ENCODE results near the gene ARID5B.
"Not testable (repeated sequence)": the region's sequence is repeated elsewhere in the genome, so short reads cannot be mapped to it uniquely, and the experiment has no call there.

Gene ARID5B

GRCh38 chr10:61974601-61975390, 73.3 kb downstream of the ARID5B start (continued):
- peak; percentile 58; the same call in 1 of the 2 replicates for TF ChIP-seq ZFP69B (tag by site-specific recombination; IDR thresholded peaks at IDR 0.05)

DNA sequence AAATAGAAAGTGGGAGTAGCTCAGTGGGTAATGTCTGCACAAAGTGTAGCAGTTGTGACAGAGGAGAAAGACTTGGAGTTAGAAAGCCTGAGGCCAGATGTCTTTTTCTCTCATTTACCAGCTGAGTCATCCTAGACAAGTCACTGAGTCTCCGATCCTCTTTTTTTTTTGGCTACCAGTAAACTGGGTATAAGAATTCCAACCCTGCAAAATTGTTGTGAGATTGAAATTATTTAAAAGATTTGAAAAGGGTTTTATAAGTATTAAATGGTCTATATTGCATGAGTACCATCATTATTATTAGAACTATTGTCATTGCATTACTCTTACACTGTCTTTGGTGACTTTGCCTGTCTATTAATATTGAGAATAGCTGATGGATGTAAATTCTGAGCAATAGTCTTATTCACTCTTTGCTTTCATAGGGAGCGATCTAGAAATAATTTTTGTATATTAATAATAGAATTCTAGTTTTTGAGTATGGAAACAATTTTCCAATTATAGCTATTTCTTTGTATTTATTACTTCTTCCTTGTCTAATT, 74.0 kb downstream of the ARID5B start:
- no peaks in the 10 kb centered on the region for H3K36me3 ChIP-seq (ENCODE audit: control insufficient read depth in 2 of 2, insufficient read depth in 1 of 2, low read length in 2 of 2)
- ChIA-PET POLR2A (interaction anchor here (1.1 kb wide), 1 partner anchor 72 kb away, joined by 3 read pairs; no protein-coding TSS in a partner anchor), CTCF (interaction anchor here (0.6 to 1.3 kb wide), 3 partner anchors 74 to 463 kb away, joined by 3 read pairs; no protein-coding TSS in a partner anchor)
- TF ChIP-seq PRDM1 (tag by site-specific recombination; IDR thresholded peaks at IDR 0.05) (peak; percentile 68; the same call in 1 of the 2 replicates), ZNF76 (tag by site-specific recombination; IDR thresholded peaks at IDR 0.05; ENCODE audit: borderline replicate concordance, low read depth) (no peak)
- H3K9me3 ChIP-seq (ENCODE audit: control insufficient read depth, insufficient read depth, low read depth, low read length) = no peaks in the 10 kb centered on the region
- peaks cover 21% of the 10 kb centered on the region for H3K4me1 ChIP-seq (ENCODE audit: control insufficient read depth, insufficient read depth, low read length)
- H3K27ac ChIP-seq (ENCODE audit: extremely low read depth, low read depth, low read length) = peak overlapping the region; percentile 47; the same call in 1 of the 2 replicates
- H3K4me3 ChIP-seq (ENCODE audit: low read depth, low read length) = no peak overlapping the region

DNA sequence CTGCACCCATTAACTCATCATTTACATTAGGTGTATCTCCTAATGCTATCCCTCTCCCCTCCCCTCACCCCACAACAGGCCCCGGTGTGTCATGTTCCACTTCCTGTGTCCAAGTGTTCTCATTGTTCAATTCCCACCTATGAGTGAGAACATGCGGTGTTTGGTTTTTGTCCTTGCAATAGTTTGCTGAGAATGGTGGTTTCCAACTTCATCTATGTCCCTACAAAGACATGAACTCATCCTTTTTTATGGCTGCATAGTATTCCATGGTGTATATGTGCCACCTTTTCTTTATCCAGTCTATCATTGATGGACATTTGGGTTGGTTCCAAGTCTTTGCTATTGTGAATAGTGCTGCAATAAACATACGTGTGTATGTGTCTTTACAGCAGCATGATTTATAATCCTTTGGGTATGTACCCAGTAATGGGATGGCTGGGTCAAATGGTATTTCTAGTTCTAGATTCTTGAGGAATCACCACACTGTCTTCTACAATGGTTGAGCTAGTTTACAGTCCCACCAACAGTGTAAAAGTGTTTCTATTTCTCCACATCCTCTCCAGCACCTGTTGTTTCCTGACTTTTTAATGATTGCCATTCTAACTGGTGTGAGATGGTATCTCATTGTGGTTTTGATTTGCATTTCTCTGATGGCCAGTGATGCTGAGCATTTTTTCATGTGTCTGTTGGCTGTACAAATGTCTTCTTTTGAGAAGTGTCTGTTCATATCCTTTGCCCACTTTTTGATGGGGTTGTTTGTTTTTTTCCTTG, 75.6 kb downstream of the ARID5B start:
- H3K36me3 ChIP-seq (ENCODE audit: control insufficient read depth in 2 of 2, insufficient read depth in 1 of 2, low read length in 2 of 2); CTCF ChIA-PET; H3K4me3 ChIP-seq (ENCODE audit: low read depth, low read length); POLR2A ChIA-PET; H3K27ac ChIP-seq (ENCODE audit: extremely low read depth, low read depth, low read length); H3K9me3 ChIP-seq (ENCODE audit: control insufficient read depth, insufficient read depth, low read depth, low read length): not testable (repeated sequence)
- H3K4me1 ChIP-seq (ENCODE audit: control insufficient read depth, insufficient read depth, low read length) = peaks cover 21% of the 10 kb centered on the region
- peak; percentile 88 for TF ChIP-seq ZNF184 (tag by site-specific recombination; IDR thresholded peaks at IDR 0.05)
- peak; percentile 98 for TF ChIP-seq ZNF146 (tag by site-specific recombination; IDR thresholded peaks at IDR 0.05)
- TF ChIP-seq SCRT2 (tag by site-specific recombination; IDR thresholded peaks at IDR 0.05) = peak; percentile 63
- 0 out of 2 replicates have a peak, but pooled peaks have one; percentile 20 for TF ChIP-seq SCRT1 (tag by site-specific recombination; IDR thresholded peaks at IDR 0.05; ENCODE audit: borderline replicate concordance)
- TF ChIP-seq ZNF580 (tag by site-specific recombination; IDR thresholded peaks at IDR 0.05) = peak; percentile 87
- TF ChIP-seq ZNF202 (tag by site-specific recombination; IDR thresholded peaks at IDR 0.05; ENCODE audit: borderline replicate concordance) = peak; percentile 60; the same call in 1 of the 2 replicates

GRCh38 chr10:61978965-61979364, 77.5 kb downstream of the ARID5B start:
- POLR2A ChIA-PET = no interaction called here
- CTCF ChIA-PET = interaction anchor here (1.0 kb wide), 1 partner anchor 260 kb away, joined by 3 read pairs; no protein-coding TSS in a partner anchor
- H3K36me3 ChIP-seq (ENCODE audit: control insufficient read depth in 2 of 2, insufficient read depth in 1 of 2, low read length in 2 of 2) = no peaks in the 10 kb centered on the region
- H3K4me1 ChIP-seq (ENCODE audit: control insufficient read depth, insufficient read depth, low read length) = peaks cover 12% of the 10 kb centered on the region
- H3K4me3 ChIP-seq (ENCODE audit: low read depth, low read length) = no peak overlapping the region
- H3K9me3 ChIP-seq (ENCODE audit: control insufficient read depth, insufficient read depth, low read depth, low read length) = no peaks in the 10 kb centered on the region
- H3K27ac ChIP-seq (ENCODE audit: extremely low read depth, low read depth, low read length) = no peak overlapping the region
- TF ChIP-seq, protein P1, sequence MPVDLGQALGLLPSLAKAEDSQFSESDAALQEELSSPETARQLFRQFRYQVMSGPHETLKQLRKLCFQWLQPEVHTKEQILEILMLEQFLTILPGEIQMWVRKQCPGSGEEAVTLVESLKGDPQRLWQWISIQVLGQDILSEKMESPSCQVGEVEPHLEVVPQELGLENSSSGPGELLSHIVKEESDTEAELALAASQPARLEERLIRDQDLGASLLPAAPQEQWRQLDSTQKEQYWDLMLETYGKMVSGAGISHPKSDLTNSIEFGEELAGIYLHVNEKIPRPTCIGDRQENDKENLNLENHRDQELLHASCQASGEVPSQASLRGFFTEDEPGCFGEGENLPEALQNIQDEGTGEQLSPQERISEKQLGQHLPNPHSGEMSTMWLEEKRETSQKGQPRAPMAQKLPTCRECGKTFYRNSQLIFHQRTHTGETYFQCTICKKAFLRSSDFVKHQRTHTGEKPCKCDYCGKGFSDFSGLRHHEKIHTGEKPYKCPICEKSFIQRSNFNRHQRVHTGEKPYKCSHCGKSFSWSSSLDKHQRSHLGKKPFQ (tag by site-specific recombination; IDR thresholded peaks at IDR 0.05) = no peak
- no peak for TF ChIP-seq ZNF266 (tag by site-specific recombination; IDR thresholded peaks at IDR 0.05; ENCODE audit: low read depth)

GRCh38 chr10:61981460-61981859, 80.0 kb downstream of the ARID5B start:
- CTCF ChIA-PET = no interaction called here
- no peaks in the 10 kb centered on the region for H3K9me3 ChIP-seq (ENCODE audit: control insufficient read depth, insufficient read depth, low read depth, low read length)
- POLR2A ChIA-PET = no interaction called here
- no peak overlapping the region for H3K27ac ChIP-seq (ENCODE audit: extremely low read depth, low read depth, low read length)
- no peak overlapping the region for H3K4me3 ChIP-seq (ENCODE audit: low read depth, low read length)
- H3K36me3 ChIP-seq (ENCODE audit: control insufficient read depth in 2 of 2, insufficient read depth in 1 of 2, low read length in 2 of 2) = no peaks in the 10 kb centered on the region
- H3K4me1 ChIP-seq (ENCODE audit: control insufficient read depth, insufficient read depth, low read length) = no peaks in the 10 kb centered on the region
- TF ChIP-seq, protein P2, sequence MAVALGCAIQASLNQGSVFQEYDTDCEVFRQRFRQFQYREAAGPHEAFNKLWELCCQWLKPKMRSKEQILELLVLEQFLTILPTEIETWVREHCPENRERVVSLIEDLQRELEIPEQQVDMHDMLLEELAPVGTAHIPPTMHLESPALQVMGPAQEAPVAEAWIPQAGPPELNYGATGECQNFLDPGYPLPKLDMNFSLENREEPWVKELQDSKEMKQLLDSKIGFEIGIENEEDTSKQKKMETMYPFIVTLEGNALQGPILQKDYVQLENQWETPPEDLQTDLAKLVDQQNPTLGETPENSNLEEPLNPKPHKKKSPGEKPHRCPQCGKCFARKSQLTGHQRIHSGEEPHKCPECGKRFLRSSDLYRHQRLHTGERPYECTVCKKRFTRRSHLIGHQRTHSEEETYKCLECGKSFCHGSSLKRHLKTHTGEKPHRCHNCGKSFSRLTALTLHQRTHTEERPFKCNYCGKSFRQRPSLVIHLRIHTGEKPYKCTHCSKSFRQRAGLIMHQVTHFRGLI (tag by site-specific recombination; IDR thresholded peaks at IDR 0.05) = no peak
- TF ChIP-seq ZIC2 (tag by site-specific recombination; IDR thresholded peaks at IDR 0.05) (no peak), ZNF175 (tag by site-specific recombination; IDR thresholded peaks at IDR 0.05) (no peak), ZNF747 (tag by site-specific recombination; IDR thresholded peaks at IDR 0.05) (no peak), ZNF362 (tag by site-specific recombination; IDR thresholded peaks at IDR 0.05) (peak; percentile 85), HOXA7 (CRISPR knock-in tag; IDR thresholded peaks at IDR 0.05; ENCODE audit: borderline replicate concordance) (no peak)

All from HEK293 (cell line).